Ishikawa (cell line): ENCODE measurements around the gene XXYLT1.

Experiments
- CEBPB ChIP-seq: IDR thresholded peaks from 2 replicates; pipeline ENCODE4 v1.6.1; 2012
- CREB1 ChIP-seq: IDR thresholded peaks from 2 replicates; pipeline ENCODE4 v1.6.1; 2012; ENCODE audit warnings: low read depth
- EGR1 ChIP-seq: IDR thresholded peaks from 2 replicates; pipeline ENCODE4 v1.6.1; 2012
- EP300 ChIP-seq: IDR thresholded peaks from 2 replicates; pipeline ENCODE4 v1.6.1; 2012; ENCODE audit warnings: borderline replicate concordance
- FOXM1 ChIP-seq: IDR thresholded peaks from 2 replicates; pipeline ENCODE4 v1.6.1; 2012; ENCODE audit warnings: low read depth, borderline replicate concordance
- MAX ChIP-seq: IDR thresholded peaks from 2 replicates; pipeline ENCODE4 v1.6.1; 2012
- NFIC ChIP-seq: IDR thresholded peaks from 2 replicates; pipeline ENCODE4 v1.6.1; 2012
- RAD21 ChIP-seq: IDR thresholded peaks from 2 replicates; pipeline ENCODE4 v1.6.1; 2012; ENCODE audit warnings: low read depth
- REST ChIP-seq: IDR thresholded peaks from 2 replicates; pipeline ENCODE4 v1.6.1; 2012; ENCODE audit warnings: low read depth, mild to moderate bottlenecking
- TAF1 ChIP-seq: IDR thresholded peaks from 2 replicates; pipeline ENCODE4 v1.6.1; 2012; ENCODE audit warnings: low read depth, mild to moderate bottlenecking
- TCF12 ChIP-seq: IDR thresholded peaks from 2 replicates; pipeline ENCODE4 v1.6.1; 2012; ENCODE audit warnings: low read depth
- TEAD4 ChIP-seq: IDR thresholded peaks from 2 replicates; pipeline ENCODE4 v1.6.1; 2012
- USF1 ChIP-seq: IDR thresholded peaks from 2 replicates; pipeline ENCODE4 v1.6.1; 2012
- YY1 ChIP-seq: IDR thresholded peaks from 2 replicates; pipeline ENCODE4 v1.6.1; 2012; ENCODE audit warnings: low read depth
- ZBTB7A ChIP-seq: IDR thresholded peaks from 2 replicates; pipeline ENCODE4 v1.6.1; 2012; ENCODE audit warnings: low read depth

Gene XXYLT1

GRCh38 chr3:195188426-195188927, 82.5 kb downstream of the XXYLT1 start:
- peak; percentile 24; the same call in 1 of the 2 replicates for TF ChIP-seq RAD21
- TF ChIP-seq TAF1: no peak
- no peak for TF ChIP-seq CREB1

GRCh38 chr3:195187609-195188425, 83.1 kb downstream of the XXYLT1 start:
- TF ChIP-seq MAX: no peak
- no peak for TF ChIP-seq TEAD4
- no peak for TF ChIP-seq ZBTB7A
- no peak for TF ChIP-seq REST
- no peak for TF ChIP-seq NFIC
- no peak for TF ChIP-seq USF1
- TF ChIP-seq FOXM1: no peak

- TF ChIP-seq NFIC (no peak), EP300 (no peak), RAD21 (no peak), REST (no peak), USF1 (no peak), CREB1 (no peak), TAF1 (no peak), CEBPB (no peak), YY1 (no peak), TCF12 (no peak), TEAD4 (no peak), MAX (no peak), FOXM1 (no peak), EGR1 (no peak)
Observed at GRCh38 chr3:195186041-195186709, 84.8 kb downstream of the XXYLT1 start.

GRCh38 chr3:195185583-195185982, 85.4 kb downstream of the XXYLT1 start:
- TF ChIP-seq CREB1: no peak
- TF ChIP-seq EGR1: no peak
- TF ChIP-seq USF1: no peak
- TF ChIP-seq CEBPB: peak; percentile 81
- TF ChIP-seq TAF1: no peak
- TF ChIP-seq EP300: no peak; the same call in 1 of the 2 replicates
- 0 out of 2 replicates have a peak, but pooled peaks have one; percentile 40 for TF ChIP-seq MAX
- no peak for TF ChIP-seq NFIC
- TF ChIP-seq ZBTB7A: no peak
- no peak for TF ChIP-seq FOXM1
- TF ChIP-seq TCF12: 0 out of 2 replicates have a peak, but pooled peaks have one; percentile 56
- peak; percentile 44; the same call in 1 of the 2 replicates for TF ChIP-seq YY1
- 0 out of 2 replicates have a peak, but pooled peaks have one; percentile 26 for TF ChIP-seq TEAD4
- TF ChIP-seq RAD21: no peak
- TF ChIP-seq REST: no peak
